NCI-H526 (cell line): ENCODE results near the gene TUBGCP2.
"Not testable (repeated sequence)": the region's sequence is repeated elsewhere in the genome, so short reads cannot be mapped to it uniquely, and the experiment has no call there.

ENCODE experiments used
- DNase-seq, 2 experiments: peaks; one replicate each; lab custom pipeline; 2025; lab: John Stamatoyannopoulos, UW

Gene TUBGCP2

DNA sequence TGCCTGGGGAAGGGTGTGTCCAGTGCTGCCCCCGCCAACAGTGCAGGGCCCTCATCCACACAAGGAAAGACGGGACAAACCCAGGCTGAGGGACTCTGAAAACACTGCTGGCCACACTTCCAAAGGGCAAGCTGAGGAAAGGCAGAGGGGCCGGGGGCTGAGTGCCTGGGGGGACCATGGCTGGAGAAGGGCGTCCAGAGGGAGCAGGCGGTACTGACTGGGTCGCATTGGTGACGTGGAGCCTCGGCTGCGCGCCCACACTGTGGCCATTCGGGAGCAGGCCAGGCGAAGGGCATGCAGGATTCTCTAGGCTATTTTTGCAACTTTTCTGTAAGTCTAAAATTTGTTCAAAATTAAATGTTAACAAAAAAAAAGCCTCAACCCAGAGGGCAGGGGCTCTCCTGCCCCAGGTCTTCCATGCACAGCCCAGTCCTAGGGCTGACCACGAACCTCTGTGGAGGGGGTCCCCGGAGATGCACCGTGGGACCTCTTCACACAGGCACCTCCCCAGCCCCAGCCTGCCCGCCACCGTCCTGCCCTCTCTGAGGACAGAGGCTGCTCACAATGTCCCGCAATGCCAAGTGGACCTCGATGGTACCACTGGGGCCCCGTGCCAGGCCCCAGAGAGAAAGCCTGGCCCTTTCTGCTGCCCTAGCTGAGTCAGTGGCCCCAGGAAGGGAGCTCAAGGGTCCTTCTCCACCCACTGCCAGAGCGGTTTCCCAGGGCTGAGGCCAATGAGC, 42.4 kb downstream of the TUBGCP2 start:
- no peak for DNase-seq

- DNase-seq = not testable (repeated sequence)
Observed at GRCh38 chr10:133265052-133265451, 43.6 kb downstream of the TUBGCP2 start.

DNA sequence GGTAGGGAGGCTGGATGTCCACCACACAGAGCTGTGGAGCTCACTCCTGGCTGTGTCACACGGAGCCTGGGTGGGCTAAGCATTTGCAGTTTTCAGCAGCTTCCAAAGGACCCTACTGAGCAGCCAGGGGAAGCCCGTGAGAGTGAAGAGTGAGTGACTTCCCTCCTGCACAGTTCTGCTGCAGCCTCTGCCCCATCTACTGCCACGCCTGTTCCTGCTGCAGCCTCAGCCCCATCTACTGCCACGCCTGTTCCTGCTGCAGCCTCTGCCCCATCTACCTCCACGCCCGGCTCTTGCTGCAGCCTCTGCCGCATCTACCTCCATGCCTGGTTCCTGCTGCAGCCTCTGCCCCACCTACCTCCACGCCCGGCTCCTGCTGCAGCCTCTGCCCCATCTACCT, 44.2 kb downstream of the TUBGCP2 start:
- no peak for DNase-seq

- DNase-seq = no peak
Observed at GRCh38 chr10:133263674-133264073, 45.0 kb downstream of the TUBGCP2 start.

- DNase-seq = peak; percentile 10 to 49
Observed at GRCh38 chr10:133262696-133263095, 46.0 kb downstream of the TUBGCP2 start.

- DNase-seq = peak in 1 of 2 experiments; percentile 73
Observed at GRCh38 chr10:133261726-133262325, 46.8 kb downstream of the TUBGCP2 start.

DNA sequence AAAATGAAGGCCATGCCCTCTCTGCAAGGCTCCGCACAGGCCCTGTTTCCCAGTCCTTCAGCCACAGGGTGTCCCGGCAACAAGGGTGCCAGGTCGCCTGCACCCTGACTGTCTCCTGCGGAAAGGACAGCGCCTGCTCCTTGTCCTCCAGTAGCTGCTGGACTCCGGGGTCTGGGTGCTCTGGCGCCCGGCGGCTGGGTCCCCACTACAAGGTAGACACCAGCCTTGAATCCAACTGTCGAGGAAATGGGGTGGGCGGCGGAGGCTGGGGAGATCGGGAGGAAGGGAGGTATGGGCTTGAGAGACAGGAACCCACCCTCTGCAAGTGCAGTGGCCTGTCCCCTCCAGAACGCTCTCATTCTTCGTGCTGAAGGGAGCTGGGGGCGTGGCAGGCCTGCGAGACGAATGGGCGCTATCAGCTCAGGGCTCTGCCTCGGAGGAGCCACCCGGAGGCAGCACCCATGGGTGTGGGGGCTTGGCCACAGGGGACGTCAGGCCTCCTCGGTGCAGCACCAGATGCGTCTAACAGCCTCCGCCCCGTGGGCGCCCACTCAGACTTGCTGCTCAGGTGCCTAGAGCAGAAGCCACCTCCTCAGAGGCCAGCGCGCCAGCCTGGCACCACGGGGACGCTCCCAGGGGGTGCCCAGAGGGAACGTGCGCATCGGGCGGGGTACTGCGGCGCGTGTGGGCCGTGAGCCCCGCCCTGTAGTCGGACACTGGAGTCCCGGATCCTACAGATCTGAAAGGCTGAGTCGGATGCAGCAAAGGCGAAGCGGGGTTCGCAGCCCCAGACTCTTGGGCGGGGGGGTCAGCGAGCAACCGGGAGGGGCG, 47.6 kb downstream of the TUBGCP2 start:
- DNase-seq = peak in 1 of 2 experiments; percentile 63

DNA sequence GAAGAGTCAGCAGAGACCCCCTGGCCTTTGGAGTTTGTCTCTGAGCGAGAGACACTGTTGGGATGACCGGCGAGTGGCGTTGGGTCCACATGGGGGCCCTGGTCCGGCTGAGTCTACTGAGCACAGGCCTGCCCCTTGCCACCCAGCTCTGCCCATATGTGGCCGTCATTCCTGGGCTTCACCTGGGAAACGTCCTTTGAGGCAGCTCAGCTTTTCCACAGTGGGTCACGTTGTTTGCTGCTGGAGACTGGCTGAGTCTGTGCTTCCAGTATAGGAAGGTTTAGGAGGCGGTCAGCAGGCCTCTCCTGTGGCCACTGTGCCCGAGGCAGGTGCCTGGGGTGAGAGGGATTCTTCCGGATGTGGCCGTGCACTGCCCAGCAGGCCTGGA, 49.1 kb downstream of the TUBGCP2 start:
- DNase-seq = no peak

- DNase-seq = no peak
Observed at GRCh38 chr10:133258818-133259601, 49.7 kb downstream of the TUBGCP2 start.

DNA sequence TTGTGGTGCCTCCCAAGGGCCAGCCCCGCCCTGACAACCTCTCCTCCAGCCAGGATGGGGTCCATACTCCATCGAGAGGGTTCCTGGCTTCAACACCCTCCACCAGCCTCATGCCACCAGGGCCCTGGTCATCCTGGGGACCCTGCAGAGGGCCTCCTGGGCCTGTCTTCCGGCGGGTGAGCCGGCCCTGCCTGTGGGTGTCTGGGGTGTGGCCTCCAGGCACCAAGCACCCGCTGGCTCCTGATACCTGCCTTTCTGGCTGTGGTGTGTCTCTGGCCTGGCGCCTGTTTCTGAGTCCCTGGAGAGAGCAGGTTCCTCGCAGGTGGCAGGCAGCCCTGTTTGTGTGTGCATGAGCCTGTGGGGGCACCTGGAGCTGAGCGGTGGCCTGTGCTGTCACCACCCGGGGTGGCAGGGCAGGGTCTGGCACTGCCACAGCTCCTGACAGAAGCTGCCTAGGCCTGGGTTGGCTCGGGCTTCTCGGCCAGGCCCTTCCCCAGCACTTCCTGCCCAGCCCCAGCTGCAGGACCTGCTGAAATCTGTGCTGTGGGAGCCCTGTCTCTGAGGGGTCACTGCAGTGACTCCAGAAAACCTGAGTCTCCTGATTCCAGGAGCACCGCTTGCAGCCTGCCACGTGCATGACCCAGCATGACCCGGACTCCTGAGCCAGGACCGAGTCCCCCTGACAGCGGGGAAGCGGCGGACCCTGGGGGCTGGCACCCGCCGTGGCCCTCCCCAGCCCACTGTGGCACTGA, 50.4 kb downstream of the TUBGCP2 start:
- DNase-seq = no peak

GRCh38 chr10:133257489-133258065, 51.1 kb downstream of the TUBGCP2 start:
- DNase-seq = peak in 1 of 2 experiments; percentile 28

- DNase-seq = no peak
Observed at GRCh38 chr10:133255323-133255722, 53.3 kb downstream of the TUBGCP2 start.

- no peak for DNase-seq
Observed at GRCh38 chr10:133254421-133255120, 54.1 kb downstream of the TUBGCP2 start.

GRCh38 chr10:133253361-133253955, 55.2 kb downstream of the TUBGCP2 start:
- no peak for DNase-seq

GRCh38 chr10:133252223-133252552, 56.5 kb downstream of the TUBGCP2 start:
- DNase-seq = no peak

DNA sequence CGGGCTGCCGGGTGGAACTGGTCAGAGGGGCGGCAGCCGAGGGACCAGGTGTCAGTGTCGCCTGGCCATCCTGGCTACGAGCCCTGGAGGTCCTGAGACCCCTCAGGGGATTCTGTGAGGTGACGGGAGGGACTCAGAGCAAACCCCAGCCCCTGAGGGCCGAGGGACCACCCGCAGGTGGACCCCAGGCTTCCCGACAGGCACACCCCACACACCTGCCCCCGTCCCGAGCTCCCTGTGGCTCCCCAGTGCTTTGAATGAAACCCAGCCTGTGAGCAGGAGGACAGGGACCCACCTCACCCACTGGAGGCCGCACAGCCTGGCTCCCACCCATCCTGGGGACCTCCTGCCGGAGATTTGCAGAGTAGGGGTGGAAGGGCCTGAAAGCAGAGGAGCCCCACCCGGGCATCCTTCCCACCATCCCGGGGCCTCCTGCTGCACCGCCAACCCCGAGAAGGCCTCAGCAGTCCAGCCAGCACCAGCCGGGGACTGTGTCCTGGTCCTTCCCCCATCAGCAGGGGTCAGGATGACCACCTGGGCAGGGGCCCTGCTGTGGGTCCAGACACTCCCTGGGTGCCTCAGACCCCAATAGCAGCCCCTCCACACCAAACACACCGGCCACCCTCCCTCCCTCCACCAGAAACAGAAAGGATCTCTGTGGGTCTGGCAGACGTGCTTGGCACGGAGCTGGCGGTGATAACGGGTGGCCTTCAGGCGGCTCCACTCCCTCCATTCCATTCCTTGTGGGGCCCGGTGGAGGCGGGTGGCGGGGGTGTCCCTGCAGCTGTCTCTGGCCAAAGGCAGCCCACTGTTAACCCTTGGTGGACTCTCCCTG, 57.1 kb downstream of the TUBGCP2 start:
- no peak for DNase-seq

- no peak for DNase-seq
Observed at GRCh38 chr10:133249975-133250754, 58.5 kb downstream of the TUBGCP2 start.

DNA sequence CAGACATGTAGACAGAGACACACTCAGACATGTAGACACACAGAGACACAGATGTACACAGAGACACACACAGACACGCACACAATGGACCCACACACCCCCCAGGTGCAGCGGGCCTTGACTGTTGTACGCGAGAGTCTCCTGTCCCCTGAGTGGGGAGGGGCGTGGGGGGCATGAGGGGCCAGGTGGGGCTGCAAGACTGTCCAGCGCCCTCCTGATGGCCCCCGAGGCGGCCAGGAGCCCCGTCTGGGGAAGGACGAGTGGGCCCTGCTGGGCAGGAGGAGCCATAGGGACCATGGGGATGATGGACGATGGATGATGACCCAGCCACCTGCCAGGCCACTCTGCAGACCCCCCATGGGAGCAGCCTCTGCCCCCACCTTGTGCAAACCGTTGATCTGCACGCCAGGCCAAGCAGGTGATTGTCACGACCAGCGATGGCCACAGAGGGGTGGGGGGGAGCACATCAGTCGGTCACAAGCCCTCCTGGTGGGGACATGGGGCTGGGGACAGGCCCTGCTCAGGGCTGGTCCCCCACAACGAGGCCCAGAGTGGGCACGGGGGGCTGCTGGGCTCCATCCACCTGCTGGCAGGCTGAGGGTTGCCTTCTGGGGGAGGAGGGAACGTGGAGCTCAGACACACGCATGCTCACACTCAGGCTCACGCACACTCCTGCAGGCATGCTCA, 59.4 kb downstream of the TUBGCP2 start:
- DNase-seq = no peak
